GM18858 (cell line): ENCODE data around the gene KCNJ5.
"Not testable (repeated sequence)": the region's sequence is repeated elsewhere in the genome, so short reads cannot be mapped to it uniquely, and the experiment has no call there.

Experiments
- ATAC-seq: cut with Tn5 transposase; IDR thresholded peaks from one replicate; pipeline ENCODE4 v1.9.1; 2021; ENCODE audit not compliant: unreplicated experiment

The KCNJ5 gene

GRCh38 chr11:128909438-128910125 lies 18.4 kb downstream of the KCNJ5 start:
- no peak for ATAC-seq

DNA sequence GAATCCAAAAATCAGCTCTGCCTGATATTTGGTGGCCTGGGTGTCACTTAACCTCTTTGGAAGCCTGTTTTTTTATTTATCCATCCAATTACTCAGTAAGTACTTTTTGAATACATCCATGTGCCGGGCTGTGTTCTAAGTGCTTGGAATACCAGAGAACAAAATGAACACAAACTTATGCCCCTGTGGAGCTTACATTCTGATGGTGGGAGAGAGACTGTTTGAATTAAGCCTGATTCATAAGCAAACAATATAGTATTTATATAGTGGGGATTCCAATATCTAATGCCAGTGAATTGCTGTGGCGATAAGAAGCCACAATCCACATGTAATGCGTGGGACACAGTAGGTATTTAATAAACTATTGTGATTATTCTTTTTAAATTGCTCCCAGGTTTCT lies 19.4 kb downstream of the KCNJ5 start:
- ATAC-seq = no peak

DNA sequence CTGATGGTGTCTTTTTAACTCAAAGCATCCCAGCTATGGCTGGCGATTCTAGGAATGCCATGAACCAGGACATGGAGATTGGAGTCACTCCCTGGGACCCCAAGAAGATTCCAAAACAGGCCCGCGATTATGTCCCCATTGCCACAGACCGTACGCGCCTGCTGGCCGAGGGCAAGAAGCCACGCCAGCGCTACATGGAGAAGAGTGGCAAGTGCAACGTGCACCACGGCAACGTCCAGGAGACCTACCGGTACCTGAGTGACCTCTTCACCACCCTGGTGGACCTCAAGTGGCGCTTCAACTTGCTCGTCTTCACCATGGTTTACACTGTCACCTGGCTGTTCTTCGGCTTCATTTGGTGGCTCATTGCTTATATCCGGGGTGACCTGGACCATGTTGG lies 20.1 kb downstream of the KCNJ5 start:
- no peak for ATAC-seq

- no peak for ATAC-seq
Measured at GRCh38 chr11:128911701-128912100, 20.5 kb downstream of the KCNJ5 start.

- ATAC-seq = no peak
Measured at GRCh38 chr11:128913806-128914205, 22.6 kb downstream of the KCNJ5 start.

GRCh38 chr11:128914216-128915148 lies 23.3 kb downstream of the KCNJ5 start:
- ATAC-seq = no peak

DNA sequence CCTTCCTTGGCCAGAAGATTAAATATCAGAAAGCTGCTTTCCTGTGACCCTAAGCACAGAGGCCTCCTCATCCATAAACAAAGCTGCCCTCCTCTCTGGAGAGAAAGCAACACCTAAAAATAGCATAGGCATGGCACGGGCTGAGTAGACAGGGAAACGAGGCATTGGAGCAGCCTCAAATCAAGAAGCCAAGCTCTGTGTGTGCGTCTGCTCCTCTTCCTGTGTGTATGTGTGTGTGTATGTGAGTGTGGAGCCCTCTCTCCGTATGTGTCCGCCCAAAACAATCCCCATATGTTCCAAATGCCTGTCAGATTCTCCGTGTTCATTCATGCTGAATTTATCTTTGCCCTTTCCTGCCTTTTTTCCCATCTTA lies 24.0 kb downstream of the KCNJ5 start:
- no peak for ATAC-seq

GRCh38 chr11:128916037-128916572 lies 24.9 kb downstream of the KCNJ5 start:
- ATAC-seq = no peak

DNA sequence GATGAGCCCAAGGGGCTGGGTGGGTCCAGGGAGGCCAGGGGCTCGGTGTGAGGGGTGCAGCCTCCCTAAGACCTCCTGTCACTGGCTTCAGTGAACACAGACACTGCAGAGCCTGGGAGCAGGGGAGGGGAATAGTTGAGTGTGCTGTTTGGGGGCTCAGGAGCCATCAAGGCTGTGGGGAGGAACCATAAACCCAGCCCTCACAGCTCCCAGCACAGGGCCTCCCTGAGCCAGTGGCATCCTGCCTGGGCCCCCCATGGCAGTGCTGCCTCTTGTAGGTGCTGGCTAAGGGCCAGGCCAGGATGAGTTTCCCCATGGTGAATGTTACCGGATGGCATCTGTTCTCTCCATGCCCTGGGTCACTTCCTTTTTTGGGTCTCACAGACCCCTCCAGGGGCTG lies 25.5 kb downstream of the KCNJ5 start:
- no peak for ATAC-seq

- no peak for ATAC-seq
Measured at GRCh38 chr11:128917144-128917724, 26.1 kb downstream of the KCNJ5 start.

DNA sequence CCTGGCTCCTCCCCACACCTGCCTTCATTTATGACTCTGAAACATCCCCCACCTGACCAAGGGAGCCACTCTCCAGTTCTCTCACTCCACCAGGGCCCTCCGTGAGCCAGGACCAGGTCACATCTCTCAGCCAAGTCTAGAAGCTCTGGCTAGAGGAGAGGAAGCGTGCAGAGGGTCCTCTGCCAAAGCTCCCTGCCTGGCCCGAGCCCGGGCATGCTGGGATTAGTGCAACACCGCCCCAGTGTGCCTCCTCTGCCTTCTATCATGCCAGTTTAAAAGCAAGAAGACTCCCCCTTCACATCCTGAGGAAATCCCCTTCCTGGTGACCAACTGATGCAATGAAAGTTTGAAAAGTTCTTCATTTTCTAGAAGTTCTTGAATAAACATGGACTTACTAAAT lies 28.1 kb downstream of the KCNJ5 start:
- ATAC-seq = no peak

DNA sequence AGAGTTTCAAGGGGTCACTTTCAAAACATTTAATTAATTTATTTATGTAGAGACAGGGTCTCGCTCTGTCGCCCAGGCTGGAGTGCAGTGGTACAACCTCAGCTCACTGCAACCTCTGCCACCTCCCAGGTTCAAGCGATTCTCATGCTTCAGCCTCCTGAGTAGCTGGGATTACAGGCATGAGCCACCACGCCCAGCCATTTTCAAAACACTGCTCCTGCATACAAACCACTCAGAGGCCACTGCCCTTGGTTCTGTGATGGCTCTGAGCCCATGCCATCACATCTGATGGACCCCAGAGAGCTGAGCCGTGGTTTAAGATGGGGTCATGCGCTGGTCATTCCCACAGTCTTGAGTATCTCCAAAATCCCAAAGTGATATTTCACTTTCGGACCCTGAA lies 28.5 kb downstream of the KCNJ5 start:
- ATAC-seq = not testable (repeated sequence)

DNA sequence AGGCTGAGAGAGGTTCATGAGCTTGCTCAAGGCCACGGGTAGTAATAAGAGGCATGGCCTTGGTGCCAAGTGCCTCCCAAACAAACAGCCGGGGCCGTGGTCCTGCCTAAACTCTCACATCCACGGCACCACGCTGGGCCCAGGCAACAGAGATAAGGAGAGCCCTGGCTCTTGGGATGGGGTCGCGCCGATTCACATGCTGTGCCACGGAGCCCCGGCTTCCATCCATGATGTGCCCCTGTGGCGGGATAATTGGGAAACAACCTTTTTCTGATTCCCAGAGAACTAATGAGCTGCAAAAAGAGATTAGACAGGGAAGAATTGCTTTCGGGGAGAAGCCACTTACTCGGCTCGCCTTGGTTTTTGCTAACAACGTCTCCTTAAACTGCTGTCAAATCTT lies 29.5 kb downstream of the KCNJ5 start:
- ATAC-seq = no peak

- no peak for ATAC-seq
Measured at GRCh38 chr11:128921793-128922192, 30.6 kb downstream of the KCNJ5 start.

DNA sequence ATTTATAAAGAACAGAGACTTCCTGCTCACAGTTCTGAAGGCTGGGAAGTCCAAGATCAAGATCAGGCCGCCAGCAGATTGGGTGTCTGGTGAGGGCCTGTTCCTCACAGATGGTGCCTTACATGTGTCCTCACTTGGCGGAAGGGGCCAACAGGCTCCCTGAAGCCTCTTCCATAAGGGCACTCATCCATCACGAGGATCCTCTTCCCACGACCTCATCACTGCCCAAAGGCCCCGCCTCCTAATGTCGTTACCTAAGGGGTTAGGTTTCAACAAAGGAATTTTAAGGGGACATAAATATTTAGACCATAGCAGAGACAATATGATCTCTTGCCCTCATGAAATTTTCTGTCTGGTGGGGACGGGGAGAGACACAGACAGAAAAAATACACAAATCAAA lies 32.9 kb downstream of the KCNJ5 start:
- no peak for ATAC-seq

GRCh38 chr11:128924510-128925249 lies 33.5 kb downstream of the KCNJ5 start:
- no peak for ATAC-seq

- no peak for ATAC-seq
Measured at GRCh38 chr11:128925250-128925600, 34.1 kb downstream of the KCNJ5 start.

DNA sequence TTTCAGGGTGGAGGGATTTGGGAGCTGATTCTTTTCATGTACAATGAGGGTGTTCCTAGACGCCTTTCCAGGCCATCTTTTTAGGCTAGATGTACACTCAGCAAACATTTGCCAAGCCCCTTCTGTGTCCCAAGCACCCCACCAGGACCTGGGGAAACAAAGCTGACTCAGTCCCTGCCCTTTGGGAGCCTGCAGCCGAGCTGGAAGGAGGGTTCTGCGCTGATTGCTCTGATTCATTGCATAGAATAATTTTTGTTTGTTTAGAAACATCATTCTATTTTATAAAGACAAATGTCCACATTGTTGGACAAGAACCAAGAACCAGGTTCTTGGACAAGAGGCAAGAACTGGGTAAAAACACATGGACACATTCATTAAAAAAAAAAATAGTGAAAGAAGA lies 34.8 kb downstream of the KCNJ5 start:
- no peak for ATAC-seq

- no peak for ATAC-seq
Measured at GRCh38 chr11:128926437-128927107, 35.4 kb downstream of the KCNJ5 start.

DNA sequence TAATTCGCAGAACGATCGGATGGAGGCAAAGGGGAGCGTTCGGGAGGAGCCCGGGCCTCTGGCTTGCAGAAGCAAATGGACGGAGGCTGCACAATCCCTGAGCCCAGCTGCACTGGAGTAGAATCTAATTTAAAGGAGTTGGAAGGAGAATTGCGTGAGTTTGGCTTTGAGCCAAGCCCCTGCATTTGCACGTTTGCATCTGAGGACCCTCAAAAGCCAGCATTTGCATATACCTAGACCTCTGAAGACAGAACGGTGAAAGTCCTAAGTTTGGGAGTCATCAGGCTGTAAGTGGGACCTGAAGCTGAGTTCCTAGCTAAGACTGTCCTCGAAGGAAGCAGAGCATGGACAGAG lies 35.9 kb downstream of the KCNJ5 start:
- ATAC-seq = no peak
